Activated T-cell treated with anti-CD3 and anti-CD28 coated beads for 4 hours (primary cell): ENCODE data around the gene QRICH2.
"Not testable (repeated sequence)": the region's sequence is repeated elsewhere in the genome, so short reads cannot be mapped to it uniquely, and the experiment has no call there.

Experiments used
- DNase-seq: peaks from one replicate; pipeline ENCODE4 v3.0.0-alpha.2; 2020

QRICH2 gene

DNA sequence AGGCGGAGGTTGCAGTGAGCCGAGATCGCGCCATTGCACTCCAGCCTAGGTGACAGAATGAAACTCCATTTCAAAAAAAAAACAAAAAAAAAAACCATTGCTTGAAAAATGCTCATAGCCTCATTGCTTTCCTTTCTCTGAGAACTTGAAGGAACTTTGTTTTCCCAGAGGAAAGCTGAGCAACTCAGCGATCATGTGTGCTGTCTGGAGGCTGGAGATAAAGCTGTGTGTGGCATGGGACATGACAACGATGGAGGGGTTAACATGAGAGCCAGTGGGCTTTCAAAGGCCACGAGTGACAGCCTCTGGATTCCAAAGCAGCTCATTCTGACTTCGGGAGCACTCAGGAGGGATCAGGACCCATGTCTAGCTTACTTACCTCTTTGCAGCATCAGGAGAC is 21.6 kb upstream of the QRICH2 start:
- no peak for DNase-seq

DNA sequence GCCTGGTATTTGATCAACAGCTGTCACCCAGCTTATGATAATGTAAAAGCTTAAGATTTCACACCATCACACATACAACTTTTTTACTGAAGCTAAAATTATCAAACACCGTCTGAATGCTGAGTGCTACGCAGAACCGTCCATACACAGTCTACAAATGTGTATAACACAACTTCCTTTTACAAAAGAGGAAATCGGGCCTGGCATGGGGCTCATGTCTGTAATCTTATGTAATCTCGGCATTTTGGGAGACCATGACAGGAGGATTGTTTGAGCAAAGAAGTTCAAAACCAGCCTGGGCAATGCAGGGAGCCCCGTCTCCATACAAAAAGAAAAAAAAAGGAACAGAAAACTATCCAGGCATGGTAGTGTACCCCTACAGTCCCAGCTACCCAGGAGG is 19.6 kb upstream of the QRICH2 start:
- no peak for DNase-seq

DNA sequence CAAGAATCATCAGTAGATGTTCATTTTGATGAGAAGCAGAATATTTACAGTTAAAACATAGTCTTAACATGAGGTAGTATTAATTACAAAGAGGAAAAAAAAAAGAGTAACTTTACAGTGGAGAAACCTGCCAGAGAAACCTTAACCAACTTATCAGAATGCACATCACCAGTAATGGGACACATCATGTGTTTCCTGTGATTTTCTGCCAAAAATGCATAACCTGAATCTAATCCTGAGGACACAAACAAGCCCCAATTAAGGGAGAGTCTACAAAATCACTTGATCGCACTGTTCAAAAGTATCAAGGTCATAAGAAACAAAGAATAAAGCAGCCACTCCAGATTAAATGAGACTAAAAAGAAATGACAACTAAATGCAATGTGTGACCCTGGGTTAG is 18.2 kb upstream of the QRICH2 start:
- DNase-seq = no peak

DNA sequence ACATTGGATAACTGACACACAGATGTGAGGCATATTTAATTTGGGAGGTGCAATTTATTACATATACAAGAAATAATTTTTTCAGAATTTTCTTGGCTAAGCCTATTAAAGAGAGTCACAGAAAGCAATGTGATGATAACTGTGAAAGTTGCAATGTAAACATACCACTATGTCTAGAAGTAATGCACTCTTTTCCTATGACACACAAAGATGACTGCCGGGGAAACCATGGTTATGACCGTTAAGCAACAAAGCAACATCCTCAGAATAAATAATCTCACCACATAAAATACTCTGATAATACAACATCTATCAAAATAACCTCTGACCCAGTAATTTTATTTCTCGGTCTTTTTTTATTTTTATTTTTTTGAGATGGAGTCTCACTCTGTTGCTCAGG is 10.5 kb upstream of the QRICH2 start:
- no peak for DNase-seq

DNA sequence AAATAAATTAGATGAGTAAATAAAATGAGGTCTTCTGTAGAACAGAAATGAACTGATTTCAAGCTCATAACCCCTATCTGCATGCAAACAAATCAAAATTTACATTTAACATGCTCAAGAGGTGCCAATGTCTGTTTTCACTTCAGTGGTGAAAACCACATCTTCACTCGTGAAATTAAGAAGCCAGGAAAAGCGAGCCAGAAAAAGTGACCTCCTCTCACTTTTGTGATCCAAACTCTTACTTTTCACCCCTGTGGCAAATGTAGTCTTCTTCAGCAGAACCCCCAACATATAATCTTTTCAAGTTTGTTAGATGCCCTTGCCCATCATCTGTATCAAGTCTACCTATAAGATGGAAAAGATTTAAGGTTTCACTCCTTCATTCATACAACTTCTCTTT is 9.5 kb upstream of the QRICH2 start:
- no peak for DNase-seq

DNA sequence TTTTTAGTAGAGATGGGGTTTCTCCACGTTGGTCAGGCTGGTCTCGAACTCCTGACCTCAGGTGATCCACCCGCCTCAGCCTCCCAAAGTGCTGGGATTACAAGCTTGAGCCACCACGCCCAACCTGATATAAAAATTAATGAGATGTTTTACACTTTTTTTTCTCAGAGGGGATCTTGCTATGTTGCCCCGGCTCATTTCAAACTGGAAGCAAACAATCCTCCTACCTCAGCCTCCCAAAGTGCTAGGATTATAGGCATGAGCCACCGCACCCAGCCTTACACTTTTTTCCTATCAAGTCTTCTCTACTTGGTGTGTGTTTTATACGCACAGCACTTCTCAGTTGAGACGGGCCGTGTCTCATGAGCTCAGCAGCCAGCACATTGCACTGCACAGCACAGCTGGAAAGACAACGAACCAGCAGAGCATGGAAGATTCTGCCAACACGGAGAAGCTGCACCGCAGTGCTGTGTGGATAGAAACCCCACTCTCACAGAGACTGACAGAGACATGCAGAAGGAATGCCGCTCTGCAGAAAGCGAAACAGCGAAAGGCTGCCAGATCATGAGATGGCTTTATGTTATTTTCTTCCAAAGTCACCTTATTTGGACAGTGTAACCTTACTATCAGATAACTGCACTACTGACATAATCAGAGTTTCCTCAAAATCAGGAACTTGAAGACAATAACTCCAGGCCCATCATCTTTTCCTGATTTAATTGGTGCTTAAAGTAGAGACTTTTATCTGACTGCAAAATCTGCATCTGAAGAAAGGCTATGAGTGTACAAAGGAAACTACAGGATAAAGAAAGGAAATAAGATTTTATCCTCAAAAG is 6.5 kb upstream of the QRICH2 start:
- no peak for DNase-seq

DNA sequence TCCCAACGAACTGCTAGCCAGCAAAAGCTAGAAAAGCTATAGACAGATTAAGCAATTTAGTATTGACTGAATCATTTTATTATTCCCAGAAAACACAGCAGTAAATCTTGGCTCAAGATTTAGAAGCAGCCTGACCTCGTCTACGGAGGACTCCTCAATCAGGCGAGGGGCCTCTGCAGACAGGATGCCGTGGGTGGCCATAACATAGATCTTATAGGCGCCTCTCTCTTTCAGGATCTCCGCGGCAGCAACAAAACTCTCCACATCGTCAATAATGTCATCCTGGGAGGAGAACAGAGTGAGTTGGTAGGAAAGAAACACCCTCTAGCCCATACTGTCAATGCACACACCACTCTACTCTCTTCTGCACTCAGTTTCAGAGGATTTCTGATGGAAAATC is 4.7 kb upstream of the QRICH2 start:
- DNase-seq = no peak

DNA sequence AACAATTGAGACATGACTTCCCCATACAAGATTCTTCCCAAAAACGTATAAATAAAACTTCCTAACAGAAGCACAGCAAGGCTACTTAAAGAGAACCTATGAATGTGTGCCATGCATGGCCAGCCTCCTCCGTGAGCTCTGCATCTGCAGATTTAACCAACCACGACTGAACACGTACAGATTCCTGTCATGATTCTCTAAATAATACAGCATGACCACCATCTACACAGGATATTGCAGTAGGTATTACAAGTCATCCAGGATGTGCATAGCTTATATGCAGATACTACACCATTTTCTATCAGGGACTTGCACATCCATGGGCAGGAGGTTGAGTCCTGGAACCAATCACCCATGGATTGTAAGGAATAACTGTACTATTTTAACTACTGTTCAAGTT is 1.4 kb upstream of the QRICH2 start:
- DNase-seq = no peak

DNA sequence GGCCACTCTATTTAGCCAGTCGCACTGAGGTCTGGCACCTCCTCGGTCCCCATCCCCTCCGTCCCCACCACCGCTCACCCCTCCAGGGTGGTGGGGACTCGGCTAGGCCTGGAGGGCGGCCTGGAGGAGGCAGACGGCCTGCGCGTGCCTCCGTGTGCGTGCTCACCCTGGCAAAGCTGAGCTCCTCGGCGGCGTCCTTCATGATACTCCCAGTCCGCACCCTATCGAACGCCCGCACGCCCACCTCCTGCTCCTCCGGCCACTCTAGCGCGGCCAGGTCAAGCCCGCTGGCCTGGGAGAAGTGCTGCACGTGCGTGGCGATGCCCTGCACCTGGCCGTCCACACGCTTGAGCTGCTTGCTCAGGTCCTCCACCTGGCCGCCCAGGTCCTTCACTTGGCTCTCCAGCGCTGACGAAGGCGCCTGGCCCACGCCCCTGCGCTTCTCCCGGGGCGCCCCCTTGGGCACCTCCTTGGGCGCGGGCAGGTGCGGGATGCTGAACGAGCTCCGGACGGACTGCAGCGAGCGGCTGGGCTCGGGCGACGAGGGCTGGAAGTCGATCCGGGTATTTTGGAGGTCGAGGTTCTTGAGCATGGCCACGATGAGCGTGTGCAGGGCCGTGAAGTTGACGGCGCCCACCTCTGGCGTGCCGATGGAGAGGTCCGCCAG is 644 bp downstream of the QRICH2 start:
- DNase-seq = no peak

DNA sequence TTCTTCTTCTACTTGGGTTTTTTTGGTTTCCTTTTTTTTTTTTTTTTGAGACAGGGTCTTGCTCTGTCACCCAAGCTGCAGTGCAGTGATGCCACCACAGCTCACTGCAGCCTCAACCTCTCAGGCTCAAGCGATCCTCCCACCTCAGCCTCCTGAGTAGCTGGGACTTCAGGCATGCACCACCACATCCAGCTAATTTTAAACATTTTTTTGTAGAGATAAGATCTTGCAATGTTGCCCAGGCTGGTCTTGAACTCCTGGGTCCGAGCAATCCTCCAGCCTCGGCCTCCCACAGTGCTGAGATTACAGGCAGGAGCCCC is 3.0 kb downstream of the QRICH2 start:
- not testable (repeated sequence) for DNase-seq

DNA sequence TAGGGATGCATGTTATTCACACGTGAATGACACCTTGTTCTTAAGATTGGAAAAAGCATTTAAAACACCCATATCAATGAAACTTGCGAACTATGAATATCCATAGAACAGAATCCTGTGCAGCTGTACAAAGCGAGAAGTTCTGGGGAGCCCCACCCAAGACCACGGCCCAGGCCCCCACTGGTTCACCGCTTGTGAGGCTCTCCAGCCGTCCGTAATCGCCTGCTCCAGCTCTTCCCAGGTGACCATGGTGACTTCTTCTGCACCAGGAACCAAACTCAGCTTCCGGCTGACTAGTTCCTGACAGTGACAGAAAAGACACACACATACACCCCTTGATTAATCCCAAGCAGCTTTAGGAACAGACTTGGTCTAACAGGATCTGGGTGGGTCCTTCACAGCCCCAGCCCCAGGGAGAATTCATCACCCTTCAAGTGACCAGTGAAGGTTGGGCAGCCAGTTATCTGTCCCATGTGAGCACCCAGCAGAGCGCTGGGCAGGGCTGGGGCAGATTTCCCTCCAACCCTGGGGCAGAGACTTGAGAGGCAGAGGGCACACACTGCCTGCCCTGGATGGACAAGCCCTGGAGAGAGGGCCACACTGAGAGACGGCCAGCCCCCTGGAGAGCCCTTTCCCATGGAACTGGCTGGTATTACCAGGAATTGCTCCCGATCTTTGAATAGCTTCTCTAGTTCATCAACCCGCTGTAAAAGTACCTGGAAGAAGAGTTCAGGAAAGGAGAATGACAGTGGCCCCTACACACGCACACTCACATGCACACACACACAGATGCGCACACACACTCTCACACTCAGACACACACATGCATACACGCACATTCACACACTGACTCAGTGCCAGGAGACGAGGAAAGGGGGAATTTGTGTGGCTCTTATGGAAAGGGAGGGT is 3.6 kb downstream of the QRICH2 start:
- DNase-seq = no peak

DNA sequence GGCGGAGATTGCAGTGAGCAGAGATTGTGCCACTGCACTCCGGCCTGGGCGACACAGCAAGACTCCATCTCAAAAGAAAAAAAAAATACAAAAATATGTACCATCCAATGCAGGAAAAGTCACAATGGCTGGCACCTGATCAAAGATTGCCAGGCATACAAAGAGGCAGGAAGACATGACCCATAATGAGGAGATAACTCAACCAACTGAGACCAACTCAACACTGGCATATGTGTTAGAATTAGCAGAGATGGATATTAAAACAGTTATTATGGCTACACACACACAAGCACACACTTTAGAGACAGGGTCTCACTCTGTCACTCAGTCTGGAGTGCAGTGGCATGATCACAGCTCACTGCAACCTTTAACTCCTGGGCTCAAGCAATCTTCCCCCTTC is 10.6 kb downstream of the QRICH2 start:
- no peak for DNase-seq

DNA sequence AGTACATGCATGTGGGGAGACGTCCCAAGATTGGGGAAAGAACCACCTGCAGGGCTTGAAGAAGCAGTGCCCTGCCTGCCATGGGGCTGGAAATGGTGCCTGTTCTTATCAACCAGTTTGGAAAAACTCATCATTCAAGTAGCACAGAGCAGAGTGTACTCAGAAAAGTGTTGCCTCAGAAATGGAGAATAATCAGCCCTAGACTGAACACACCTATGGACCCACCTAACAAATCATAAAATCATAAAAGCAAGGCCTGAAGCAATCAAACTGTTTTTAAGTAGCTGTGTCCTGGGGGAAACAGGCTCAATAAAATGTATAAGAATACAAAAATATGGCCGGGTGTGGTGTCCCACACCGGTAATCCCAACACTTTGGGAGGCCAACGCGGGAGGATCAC is 11.2 kb downstream of the QRICH2 start:
- no peak for DNase-seq

DNA sequence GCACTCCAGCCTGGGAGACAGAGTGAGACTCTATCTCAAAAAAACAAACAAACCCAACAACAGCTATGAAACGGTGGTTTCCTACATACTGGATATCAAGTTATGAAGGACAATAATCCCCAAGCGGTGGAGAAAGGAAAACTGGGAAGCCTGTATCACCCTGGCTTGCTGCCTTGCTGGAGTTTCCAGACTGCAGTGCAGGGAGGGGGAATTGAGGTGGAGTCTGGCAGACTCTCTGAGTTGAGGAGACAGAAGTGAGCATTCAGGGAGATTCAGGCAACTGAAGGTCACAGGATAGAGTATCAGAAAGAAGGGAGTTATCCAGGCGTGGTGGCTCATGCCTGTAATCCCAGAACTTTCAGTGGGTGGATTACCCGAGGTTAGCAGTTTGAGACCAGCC is 11.9 kb downstream of the QRICH2 start:
- no peak for DNase-seq

DNA sequence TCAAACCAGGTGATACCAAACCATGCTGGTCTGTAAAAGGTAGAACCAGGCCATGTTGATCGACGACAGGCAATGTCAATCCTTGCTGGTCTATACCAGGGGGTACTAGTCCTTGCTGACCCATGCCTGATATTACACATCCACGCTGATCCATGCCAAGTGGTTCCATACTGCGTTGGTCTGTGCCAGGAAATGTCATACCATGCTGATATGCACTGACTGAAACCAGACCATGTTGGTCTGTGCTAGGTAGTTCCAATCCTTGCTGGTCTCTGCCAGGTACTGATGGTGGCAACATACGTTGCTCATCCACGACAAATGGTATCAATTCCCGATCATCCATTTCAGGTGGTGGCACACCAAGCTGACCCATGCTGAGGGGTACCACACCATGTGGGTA is 15.0 kb downstream of the QRICH2 start:
- no peak for DNase-seq

DNA sequence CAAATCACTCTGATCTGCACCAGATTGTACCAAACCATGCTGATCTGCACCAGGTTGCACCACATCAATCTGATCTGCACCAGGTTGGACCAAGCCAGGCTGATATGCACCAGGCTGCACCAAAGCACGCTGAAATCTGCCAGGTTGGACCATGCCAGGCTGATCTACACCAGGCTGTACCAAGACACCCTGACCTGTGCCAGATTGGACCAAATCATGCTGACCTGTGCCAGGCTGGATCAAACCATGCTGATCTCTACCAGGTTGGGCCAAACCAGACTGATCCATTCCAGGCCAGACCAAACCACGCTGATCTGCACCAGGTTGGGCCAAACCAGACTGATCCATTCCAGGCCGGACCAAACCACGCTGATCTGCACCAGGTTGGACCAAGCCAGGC is 15.5 kb downstream of the QRICH2 start:
- no peak for DNase-seq

DNA sequence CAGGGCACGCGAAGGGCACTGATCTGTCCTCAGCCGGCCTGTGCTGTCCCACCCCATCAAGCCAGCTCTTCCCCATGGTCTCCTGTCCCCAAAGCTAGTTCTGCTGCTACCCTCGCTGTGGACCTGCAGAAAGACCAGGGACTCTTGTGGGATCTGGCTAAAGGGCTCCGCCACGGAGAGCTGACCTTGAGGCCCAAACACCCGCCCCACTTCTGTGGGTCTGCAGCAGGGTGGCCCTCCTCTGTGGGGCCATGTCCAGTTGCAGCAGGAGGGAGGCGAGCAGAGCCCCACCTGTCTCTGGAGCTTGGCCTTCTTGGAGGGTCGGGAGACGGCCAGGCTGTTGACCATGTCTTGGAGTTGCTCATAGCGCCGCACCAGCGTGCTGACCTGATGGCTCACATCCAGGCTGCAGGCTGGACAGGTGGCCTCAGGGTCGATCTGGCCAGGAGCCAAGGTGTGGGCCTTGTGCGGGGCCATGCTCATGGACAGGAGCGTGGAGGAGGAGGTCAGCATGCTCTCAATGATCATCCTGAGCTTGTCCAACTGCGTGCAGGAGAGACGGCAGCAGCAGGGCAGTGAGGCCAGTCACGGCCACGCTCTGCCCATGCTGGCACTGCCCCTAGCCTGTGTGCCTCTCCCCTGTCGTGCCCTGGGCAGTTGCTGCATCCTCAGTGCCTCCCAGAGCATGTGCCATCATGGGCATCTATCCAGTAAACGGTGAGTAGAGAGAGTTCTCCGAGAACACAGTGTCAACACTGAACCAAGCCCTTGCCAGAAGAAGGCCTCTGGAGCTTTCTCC is 26.3 kb downstream of the QRICH2 start:
- no peak for DNase-seq

DNA sequence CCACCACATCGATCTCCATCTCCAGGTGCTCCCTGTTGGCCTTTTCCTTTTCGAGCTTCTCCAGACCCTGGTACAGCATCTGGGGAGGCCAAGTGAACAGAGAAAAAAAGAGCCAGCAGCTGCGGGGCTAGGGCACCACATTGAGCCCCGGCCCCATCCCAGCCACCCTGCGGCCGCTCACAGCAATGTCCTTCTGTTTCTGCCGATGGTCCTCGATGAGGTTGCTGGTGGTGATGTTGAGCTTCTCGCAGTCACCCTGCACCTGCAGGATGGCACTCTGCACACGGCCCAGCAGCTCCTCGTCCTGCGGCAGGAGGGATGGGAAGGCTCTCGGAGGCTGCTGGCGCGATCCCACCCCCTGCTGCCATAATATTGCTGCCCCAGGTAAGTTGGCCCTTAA is 27.4 kb downstream of the QRICH2 start:
- no peak for DNase-seq

DNA sequence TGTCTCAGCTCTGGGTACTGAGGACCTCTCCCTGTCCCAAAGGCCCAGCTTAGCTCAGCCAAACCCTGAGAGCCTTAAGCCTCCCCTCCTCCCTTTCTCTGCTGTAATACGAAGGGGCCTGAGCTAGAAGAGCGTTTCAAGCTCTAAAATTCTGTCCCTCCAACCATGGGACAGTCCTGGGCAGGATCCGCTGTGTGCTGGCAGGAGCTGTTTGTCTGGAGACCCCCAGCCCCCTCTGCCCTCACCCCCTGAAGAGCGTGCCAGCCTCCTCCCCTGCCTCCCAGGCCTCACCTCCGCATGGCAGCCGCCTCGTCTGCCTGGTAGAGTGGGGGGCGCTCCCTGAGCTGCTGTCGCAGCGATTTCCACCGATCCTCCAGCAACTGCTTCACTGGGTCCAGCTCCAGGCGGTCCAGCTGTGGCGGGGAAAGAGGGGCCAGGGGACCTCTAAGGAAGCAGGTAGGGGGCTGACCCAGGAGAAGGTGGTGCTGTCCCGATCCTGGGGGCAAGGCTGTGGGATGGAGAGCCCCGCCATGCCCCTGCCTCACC is 28.3 kb downstream of the QRICH2 start:
- no peak for DNase-seq

DNA sequence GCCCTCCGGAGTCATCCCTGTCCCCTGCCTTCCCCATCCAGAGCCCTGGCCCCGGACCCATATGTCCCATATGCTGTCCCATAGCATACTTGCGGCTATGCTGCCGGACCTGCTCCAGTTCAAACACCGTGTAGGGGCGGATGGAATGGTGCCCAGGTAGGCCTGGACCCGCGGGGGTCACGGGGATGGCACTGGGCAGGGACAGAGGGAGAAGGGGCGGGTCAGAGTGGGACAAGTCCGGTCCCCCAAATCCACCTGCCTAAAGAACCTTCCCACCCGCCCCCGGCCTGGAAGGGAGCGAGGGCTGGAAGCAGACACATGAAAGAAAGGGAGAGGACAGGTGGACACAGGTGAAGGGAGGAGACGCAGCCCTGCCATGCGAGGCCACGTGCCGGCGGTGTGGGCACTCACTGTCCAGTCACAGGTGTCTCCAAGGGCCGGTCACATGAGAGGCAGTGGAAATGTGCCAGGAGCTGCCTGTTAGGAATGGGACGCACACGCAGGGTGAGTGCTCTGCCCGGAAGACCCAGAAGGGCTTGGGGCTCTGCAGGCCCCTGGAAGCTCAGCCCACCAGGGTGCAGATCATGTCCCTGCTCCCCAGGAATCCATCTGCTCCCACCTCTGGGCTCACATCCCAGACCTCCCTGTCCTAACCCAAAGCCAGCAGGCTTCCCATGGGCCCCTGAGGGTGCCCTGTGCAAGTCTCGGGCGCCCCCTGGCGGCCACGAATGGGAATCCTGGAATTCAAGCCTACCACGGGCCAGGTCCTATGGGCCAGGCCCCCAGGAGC is 28.9 kb downstream of the QRICH2 start:
- DNase-seq = peak; percentile 86

DNA sequence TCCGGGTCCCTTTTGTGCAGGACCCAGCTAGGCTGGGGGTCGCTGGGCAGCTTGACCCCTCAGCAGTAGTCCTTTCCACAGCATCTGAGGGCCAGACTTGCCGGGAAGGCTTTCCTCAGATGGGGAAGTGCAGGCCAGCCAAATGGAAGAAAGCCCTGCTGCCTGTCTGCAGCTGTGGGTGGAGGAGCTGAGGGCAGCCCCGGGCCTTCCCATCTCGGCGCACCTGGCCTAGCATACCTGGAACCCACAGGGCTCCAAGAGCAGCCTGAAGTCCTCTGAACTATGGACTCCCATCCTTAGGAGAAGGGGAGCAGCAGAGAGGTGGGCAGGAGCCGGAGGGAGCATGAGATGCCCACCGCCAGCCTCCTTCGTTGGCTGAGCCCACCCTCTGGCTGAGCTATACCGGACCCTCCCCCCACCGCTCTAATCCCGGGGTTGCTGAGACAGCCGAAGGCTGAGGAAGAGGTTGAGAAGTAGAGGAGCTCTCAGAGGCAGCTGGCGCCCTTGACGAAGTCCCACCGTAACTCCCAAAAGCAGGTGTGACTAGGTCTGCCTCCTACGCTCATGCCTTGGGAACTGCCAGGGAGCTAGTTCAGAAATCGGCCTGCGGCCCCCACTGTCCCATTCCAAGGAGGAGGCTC is 29.7 kb downstream of the QRICH2 start:
- no peak for DNase-seq
